Ascending aorta (tissue), 2 donors: Measurements from ENCODE around the gene AFG3L2. TPM values are rescaled to one million over a fixed set of nuclear protein-coding genes. Genes with fewer than 3 reads are reported as not detected.

ENCODE experiments used
- DNase-seq, 2 donors: peaks; one replicate each; pipeline ENCODE4 v3.0.0-alpha.2; 2019; ENCODE audit warnings: low spot score in 2 of 2
- H3K27ac ChIP-seq, 2 donors: fragments of 200-600 bp; sonication (generic); one replicate each; pipeline ENCODE4 v1.5.1; 2016 to 2017; ENCODE audit warnings: mild to moderate bottlenecking in 1 of 2
- H3K27me3 ChIP-seq: fragments of 200-600 bp; sonication (generic); one replicate; pipeline ENCODE4 v1.5.1; 2017
- H3K36me3 ChIP-seq, 2 donors: fragments of 200-600 bp; sonication (generic); one replicate each; pipeline ENCODE4 v1.5.1; 2016
- H3K4me1 ChIP-seq, 2 donors: fragments of 200-600 bp; sonication (generic); one replicate each; pipeline ENCODE4 v1.5.1; 2016 to 2017; ENCODE audit warnings: mild to moderate bottlenecking in 1 of 2
- H3K4me3 ChIP-seq, 2 donors: fragments of 200-600 bp; sonication (generic); one replicate each; pipeline ENCODE4 v1.5.1; 2016 to 2017; ENCODE audit warnings: mild to moderate bottlenecking in 1 of 2
- H3K9me3 ChIP-seq, 2 donors: fragments of 200-600 bp; sonication (generic); one replicate each; pipeline ENCODE4 v1.5.1; 2016
- intact Hi-C: fragments of 100-400 bp; cut with DNase I; formaldehyde crosslinking; loops from one replicate; pipeline ENCODE4 v1.15.1; 2023
- total RNA-seq: library from RNA; depleted of rRNA; stranded (reverse); fragments of >200 nt; gene quantifications from one replicate; pipeline ENCODE4 v1.1.0, GENCODE V29; 2016
- TF ChIP-seq, protein P1 (sequence below), 3 experiments: fragments of 200-600 bp in 2 of 3; fragments of 450-650 bp in 1 of 3; sonication (generic) in 2 of 3; IDR thresholded peaks; one replicate each; pipeline ENCODE4 v1.5.1; 2016 to 2019; ENCODE audit warnings: antibody characterized with exemption in 3 of 3, mild to moderate bottlenecking in 1 of 3, moderate library complexity in 1 of 3

AFG3L2 gene
- total RNA-seq, 1 donor from 2014 or later: 31.5 TPM

DNA sequence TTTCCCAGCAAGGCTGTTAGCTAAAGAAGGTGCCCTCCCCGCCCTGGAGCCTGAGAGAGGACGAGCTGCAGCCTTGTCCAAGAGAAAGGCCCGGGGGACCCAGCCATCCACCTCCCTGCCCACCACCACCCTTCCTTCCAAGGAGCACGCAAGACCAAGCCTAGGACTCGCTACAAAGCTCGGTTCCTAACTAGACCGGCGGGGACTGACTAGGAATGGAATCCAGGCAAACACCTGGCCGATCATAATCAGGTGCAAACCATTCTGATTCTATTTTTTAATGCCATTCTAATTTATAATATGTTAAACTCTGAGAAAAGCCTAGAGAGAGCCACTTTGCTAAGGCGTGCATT, 88.6 kb downstream of the AFG3L2 start:
- Histone ChIP-seq H3K4me3 (peak overlapping the region; percentile 41 to 65), H3K27me3 (no peaks in the 10 kb centered on the region), H3K9me3 (no peaks in the 10 kb centered on the region), H3K27ac (peak overlapping the region; percentile 85 to 86), H3K36me3 (no peaks in the 10 kb centered on the region), H3K4me1 (peaks cover 5 to 7% of the 10 kb centered on the region in 2 donors)
- TF ChIP-seq, protein P1, sequence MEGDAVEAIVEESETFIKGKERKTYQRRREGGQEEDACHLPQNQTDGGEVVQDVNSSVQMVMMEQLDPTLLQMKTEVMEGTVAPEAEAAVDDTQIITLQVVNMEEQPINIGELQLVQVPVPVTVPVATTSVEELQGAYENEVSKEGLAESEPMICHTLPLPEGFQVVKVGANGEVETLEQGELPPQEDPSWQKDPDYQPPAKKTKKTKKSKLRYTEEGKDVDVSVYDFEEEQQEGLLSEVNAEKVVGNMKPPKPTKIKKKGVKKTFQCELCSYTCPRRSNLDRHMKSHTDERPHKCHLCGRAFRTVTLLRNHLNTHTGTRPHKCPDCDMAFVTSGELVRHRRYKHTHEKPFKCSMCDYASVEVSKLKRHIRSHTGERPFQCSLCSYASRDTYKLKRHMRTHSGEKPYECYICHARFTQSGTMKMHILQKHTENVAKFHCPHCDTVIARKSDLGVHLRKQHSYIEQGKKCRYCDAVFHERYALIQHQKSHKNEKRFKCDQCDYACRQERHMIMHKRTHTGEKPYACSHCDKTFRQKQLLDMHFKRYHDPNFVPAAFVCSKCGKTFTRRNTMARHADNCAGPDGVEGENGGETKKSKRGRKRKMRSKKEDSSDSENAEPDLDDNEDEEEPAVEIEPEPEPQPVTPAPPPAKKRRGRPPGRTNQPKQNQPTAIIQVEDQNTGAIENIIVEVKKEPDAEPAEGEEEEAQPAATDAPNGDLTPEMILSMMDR (IDR thresholded peaks at IDR 0.05): no peak
- intact Hi-C loops: loop anchor here (1.0 to 10.0 kb wide), 4 partner anchors 16 to 1216 kb away; partner anchors contain the start of genes SEH1L and TUBB6
- no peak for DNase-seq

DNA sequence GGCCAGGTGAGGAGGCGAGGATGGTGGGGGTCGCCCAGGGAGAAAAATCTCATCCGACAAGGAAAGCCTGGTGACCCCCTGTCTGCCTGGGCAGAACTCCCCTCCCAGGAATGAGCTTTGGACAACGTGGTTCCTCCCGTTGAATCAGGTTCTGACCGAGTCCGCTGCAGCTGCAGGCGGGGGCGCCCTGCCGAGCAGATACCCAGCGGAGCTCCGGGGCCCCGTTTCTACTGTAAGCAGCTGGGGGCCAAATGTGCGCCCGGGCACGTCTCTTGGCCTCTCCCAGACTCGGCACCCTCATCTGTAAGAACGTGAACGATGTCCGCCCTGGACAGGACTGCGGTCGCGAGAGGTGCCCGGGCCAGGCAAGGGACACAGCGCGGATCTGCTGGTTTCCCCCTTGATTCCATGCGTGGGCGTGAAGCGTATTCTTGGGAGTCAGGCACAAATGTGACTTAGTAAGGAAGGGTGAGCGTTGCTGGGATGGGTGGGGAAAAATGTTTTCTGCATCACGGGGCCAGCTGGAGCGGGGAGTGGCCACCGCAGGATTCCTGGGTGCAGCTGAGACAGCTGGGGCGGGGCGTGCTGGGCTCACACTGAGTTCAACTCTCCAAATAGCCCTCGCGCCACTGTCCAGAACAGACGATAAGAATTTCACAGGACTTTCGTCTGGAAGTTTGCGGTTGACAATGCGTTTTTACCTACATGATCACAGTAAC, 89.2 kb downstream of the AFG3L2 start:
- peak; percentile 41 to 94 for DNase-seq
- intact Hi-C loops: loop anchor here (1.0 to 10.0 kb wide), 5 partner anchors 9 to 1217 kb away; partner anchors contain the start of genes SEH1L and TUBB6
- TF ChIP-seq, protein P1 (IDR thresholded peaks at IDR 0.05): no peak

DNA sequence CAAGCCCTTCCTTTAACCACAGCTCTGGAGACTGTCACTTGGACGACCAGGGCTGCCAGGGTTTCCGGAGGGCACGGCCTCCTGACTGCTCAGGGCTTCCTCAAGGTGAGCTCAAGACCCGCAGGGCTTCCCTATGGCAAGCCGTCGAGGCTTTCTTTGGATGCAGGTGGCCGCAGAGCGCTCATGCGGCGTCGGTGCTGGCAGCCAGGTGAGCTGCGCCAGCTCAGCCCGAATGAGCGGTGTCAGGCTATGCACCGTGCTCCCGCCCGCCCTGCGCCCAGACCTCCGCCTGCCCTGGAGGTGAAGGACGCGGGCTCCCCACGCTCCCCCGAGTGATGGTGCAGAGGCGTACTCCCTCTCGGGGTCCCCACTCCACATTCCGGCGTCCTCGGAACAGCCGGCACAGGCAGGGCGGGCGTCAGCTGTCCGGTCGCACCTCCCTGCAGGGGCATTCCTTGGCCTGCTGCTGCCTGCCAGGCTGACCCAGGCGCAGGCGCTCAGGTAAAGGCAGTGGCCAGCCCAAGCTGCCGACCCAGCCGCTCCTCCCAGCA, 89.8 kb downstream of the AFG3L2 start:
- TF ChIP-seq, protein P1 (IDR thresholded peaks at IDR 0.05): no peak
- no peak for DNase-seq
- no peaks in the 10 kb centered on the region for H3K9me3 ChIP-seq
- H3K4me3 ChIP-seq: peak overlapping the region; percentile 41 to 65
- no peaks in the 10 kb centered on the region for H3K27me3 ChIP-seq
- H3K36me3 ChIP-seq: no peaks in the 10 kb centered on the region
- peak overlapping the region; percentile 85 to 86 for H3K27ac ChIP-seq
- peaks cover 5 to 7% of the 10 kb centered on the region in 2 donors for H3K4me1 ChIP-seq
- intact Hi-C loops: loop anchor here (1.0 to 10.0 kb wide), 3 partner anchors 8 to 1218 kb away; partner anchors contain the start of gene SEH1L

More for the DNA sequence above, 89.2 kb downstream of the AFG3L2 start:
- Histone ChIP-seq H3K27ac (peak overlapping the region; percentile 85 to 86), H3K9me3 (no peaks in the 10 kb centered on the region), H3K27me3 (no peaks in the 10 kb centered on the region), H3K4me3 (peak overlapping the region; percentile 41 to 65), H3K36me3 (no peaks in the 10 kb centered on the region), H3K4me1 (peaks cover 5 to 7% of the 10 kb centered on the region in 2 donors)

DNA sequence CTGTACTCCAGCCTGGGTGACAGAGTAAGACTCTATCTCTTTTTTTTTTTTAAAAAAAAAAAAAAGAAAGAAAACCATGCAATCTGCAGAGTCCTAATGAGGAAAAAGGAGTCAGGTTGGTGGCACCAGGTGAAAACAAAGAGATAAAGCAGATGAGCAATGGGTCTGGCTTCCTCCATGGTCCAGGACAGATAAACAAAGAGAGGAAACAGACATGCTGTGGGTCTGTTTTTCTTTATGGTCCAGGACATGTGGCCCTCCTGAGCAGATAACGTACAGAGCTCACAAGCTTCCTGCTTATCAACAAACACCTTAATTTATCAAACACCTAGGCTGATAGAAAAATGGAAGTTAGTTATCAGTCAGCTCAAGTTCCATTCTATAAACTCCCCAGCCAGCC, 93.4 kb downstream of the AFG3L2 start:
- Histone ChIP-seq H3K27me3 (no peaks in the 10 kb centered on the region), H3K27ac (peak overlapping the region in 1 of 2 donors; percentile 23), H3K36me3 (no peaks in the 10 kb centered on the region), H3K9me3 (no peaks in the 10 kb centered on the region), H3K4me3 (no peak overlapping the region), H3K4me1 (peaks cover 4 to 14% of the 10 kb centered on the region in 2 donors)
- TF ChIP-seq, protein P1 (IDR thresholded peaks at IDR 0.05): no peak
- intact Hi-C loops: loop anchor here (10.0 kb wide), 1 partner anchor 1221 kb away; no protein-coding TSS in a partner anchor
- DNase-seq: no peak

DNA sequence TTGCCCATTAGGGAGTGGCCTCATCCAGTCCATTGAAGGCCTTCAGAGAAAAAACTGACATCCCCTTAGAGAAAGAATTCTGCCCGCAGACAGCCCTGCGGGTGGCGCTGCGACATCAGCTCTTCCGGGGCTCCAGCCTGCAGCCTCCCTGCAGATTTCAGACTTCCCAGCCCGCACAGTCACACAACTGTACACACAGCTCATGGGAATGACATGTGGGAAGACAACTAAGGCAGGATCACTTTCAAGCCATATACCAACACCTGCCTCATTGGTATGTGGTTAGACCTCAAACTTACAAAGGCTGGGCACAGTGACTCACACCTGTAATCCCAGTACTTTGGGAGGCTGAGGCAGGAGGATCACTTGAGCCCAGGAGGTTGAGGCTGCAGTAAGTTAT, 93.8 kb downstream of the AFG3L2 start:
- intact Hi-C loops: loop anchor here (10.0 kb wide), 1 partner anchor 1222 kb away; no protein-coding TSS in a partner anchor

More for the DNA sequence above, 93.8 kb downstream of the AFG3L2 start:
- H3K9me3 ChIP-seq: no peaks in the 10 kb centered on the region
- H3K4me1 ChIP-seq: peaks cover 0 to 15% of the 10 kb centered on the region in 2 donors
- TF ChIP-seq, protein P1 (IDR thresholded peaks at IDR 0.05): no peak
- DNase-seq: no peak
- no peaks in the 10 kb centered on the region for H3K36me3 ChIP-seq
- H3K27ac ChIP-seq: no peak overlapping the region
- no peak overlapping the region for H3K4me3 ChIP-seq
- H3K27me3 ChIP-seq: no peaks in the 10 kb centered on the region
